ENCODE measurements around the gene GRB10.

Gene GRB10

GRCh38 chr7:50714857-50715256 lies 67.8 kb downstream of the GRB10 start:
- DNase-seq = no peak

DNA sequence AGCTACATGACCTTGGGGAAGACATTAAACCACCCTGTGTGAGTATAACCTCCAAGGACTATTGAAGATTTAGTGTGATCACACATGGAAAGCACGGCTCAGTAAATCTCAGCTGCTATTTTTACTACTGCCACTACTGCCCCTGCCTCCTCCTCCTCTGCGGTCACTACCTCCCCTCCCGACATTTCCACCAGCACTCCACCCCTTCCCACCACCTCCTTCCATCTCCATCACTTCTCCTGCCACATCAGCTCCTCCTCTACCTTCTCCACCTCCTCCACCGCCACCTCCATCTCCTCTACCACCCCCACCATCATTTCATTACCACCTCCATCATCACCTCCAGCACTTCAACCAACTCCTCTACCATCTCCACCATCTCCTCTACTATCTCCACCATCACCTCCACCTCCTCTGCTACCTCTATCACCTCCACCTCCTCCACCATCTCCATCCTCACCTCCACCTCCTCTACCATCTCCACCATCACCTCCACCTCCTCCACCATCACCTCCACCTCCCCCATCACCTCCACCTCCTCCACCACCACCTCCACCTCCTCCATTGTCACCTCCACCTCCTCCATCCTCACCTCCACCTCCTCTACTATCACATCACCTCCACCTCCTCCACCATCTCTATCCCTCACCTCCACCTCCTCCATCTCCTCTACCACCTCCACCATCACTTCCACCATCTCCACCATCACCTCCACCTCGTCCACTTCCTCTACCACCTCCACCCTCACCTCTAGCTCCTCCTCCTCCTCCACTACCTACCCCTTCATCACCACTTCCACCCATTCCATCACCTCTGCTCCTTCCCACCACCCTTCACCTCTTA lies 69.4 kb downstream of the GRB10 start:
- DNase-seq = no peak

GRCh38 chr7:50712252-50713122 lies 70.2 kb downstream of the GRB10 start:
- DNase-seq = no peak

GRCh38 chr7:50711271-50712175 lies 71.2 kb downstream of the GRB10 start:
- DNase-seq = no peak

DNA sequence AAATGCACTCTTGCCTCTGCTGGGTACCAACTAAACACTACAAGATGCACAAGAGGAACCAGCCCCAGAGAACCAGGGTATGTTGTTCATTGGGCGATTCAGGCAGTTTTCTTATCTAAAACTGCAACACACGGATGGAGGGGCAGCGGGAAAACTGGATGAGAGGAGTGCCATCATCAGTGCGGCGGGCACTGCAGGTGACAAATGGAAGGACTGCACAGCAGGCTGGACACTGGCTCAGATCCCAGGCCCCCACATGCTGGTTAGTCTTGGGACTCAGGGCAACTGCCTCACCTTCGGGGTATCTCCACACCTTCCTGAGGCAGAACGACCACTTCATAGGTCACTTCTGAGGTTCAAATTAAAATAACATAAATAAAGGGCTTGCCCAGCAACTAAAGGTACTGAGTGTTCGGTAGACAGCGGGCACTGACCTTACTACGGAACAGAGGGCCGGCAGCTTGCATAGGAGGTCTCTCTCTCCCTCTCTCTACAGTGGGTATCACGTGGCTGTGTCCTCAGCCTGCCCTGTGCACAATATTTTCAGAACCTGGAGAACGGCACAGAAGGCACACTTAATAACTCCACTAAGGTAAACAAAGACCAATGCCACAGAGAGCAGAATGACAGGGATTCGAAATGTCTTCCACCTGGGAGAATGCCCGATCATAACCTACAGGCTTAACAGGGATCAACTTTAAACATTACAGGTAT lies 72.1 kb downstream of the GRB10 start:
- DNase-seq = no peak

GRCh38 chr7:50709151-50709550 lies 73.5 kb downstream of the GRB10 start:
- DNase-seq = no peak

DNA sequence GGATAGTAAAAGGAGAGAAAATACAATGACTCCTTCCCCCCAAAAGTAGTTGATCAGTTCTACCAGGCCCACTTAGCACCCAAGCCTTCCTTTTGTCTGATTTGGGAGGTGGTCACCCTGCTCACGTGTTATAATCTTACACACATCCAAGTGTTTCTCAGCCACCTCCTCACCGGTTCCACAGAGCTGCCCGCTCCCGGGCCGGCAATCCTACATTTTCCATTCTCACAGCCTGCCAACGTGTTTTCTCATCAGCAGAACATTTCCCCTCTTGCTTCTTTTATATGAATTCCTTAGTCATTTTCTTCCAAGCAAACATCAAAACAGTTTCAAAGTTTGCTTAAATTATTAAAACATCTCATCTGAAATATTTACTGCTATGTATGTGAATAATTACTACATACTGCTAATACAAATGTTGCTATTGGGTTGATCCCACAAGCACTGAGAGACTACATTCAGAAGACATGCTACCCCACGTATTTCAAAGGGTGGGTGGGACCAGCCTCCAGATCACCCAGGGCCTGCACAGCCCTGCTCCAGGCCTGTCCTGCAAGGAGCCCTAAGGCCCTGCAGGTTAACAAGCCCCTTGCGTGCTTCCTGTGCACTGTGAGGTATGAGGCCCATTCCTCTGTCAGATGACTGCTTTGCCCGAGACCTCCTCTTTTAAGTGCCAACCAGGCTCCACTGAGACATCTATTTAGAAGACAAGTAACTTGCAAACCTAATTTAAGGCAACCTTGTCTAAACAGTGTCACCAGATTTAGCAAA lies 75.3 kb downstream of the GRB10 start:
- no peak for DNase-seq

- DNase-seq = no peak
Observed at GRCh38 chr7:50706469-50706937, 76.2 kb downstream of the GRB10 start.

DNA sequence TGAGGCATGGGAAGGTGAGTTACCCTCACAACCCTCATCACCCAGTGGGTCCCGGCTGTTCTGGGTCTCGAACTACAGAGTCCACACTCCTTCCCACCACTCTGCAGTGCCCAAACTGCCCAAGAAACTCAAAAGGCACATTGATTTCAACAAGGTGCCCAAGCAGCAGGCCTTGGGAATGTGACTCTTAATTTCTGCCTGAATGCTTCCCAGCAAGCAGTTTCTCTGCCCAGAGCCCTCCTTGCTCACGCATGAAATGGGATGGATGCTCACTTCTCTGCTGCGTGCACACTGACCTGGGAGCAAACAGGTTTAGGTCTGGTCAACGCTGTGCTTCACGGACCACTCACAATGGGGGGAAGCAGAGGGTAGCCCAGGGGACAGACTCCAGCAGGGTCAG lies 77.9 kb downstream of the GRB10 start:
- DNase-seq = no peak

GRCh38 chr7:50703654-50704053 lies 79.0 kb downstream of the GRB10 start:
- DNase-seq = no peak

GRCh38 chr7:50699143-50699542 lies 83.6 kb downstream of the GRB10 start:
- no peak for DNase-seq

GRCh38 chr7:50697748-50698147 lies 84.9 kb downstream of the GRB10 start:
- DNase-seq = no peak

GRCh38 chr7:50696810-50697582 lies 85.7 kb downstream of the GRB10 start:
- DNase-seq = no peak

GRCh38 chr7:50695026-50695425 lies 87.7 kb downstream of the GRB10 start:
- DNase-seq = peak; percentile 42

DNA sequence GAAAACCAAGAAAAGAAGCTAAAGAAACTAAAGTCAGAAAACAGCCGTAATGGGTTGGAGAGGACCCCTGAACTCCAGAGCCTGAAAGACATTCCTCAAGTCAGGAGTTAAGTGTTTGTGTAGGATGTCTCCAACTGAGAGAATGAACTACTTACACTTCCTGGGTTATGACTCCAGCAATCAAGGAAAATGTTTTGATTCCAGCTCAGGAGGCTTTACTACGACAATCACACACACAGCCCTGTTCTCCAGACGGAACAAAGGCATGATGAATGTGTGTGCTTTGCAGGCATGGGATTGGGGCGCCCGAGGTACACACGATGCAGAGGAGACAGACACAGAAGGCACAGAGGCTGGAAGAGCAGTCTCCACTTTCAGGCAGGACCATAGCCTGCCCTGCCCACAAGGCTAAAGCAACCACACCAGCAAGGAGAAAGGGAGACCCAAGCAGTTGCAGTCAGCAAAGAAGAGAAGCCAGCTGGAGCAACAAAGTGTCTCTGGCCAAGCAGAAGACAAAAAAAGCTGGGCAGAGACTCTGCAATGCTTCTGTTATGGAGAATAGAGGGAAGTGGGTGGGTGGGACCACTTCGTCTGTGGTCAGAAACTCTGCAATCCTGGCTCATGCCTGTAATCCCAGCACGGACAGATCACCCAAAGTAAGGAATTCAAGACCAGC lies 89.1 kb downstream of the GRB10 start:
- DNase-seq = no peak

GRCh38 chr7:50690541-50691011 lies 92.1 kb downstream of the GRB10 start:
- no peak for DNase-seq

DNA sequence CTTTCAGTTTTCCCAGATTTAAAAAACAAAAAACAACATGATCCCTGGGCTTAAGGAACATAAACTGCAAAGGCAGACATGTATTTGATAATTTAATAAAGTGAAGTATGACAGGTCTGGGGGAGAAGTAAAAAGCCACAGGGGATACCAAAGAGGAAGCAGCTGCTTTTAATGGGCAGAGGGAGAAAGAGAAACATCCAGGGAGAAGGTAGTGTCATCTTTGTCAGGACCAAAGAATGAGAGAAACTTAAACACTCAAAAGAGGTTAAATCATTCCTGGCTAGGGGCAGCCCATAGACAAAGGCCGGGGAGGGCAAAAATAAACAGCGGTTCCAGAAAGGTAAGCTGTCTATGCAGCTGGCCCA lies 94.5 kb downstream of the GRB10 start:
- DNase-seq = no peak

DNA sequence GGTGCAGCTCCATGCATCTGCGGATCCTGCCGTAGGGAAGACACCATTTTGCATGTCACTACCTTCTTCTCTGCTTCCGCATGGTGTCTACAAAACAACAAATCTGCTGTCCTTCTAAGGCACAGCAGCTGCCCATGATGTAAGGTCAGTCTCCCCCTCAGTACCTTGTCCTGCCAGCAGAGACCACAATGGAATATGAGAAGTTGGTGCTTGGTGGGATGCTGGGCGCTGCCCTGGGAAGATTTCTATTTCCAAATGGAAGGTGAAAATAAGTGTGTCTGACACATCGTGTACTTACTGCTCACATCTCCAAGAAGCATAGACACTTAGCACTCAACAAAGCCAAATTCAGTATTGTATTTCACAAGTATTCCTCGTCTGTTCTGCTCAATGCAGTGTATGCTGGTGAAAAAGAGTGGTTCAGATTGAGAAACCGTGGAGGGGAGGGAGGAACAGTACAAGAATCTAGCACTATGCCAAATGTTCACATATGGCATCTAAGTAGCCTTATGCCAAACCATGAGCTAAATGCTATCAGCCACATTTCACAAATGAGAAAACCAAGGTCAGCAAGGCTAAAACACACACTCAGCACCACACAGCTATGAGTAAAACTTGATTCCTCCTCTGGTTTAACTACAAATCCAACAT lies 95.0 kb downstream of the GRB10 start:
- no peak for DNase-seq

DNA sequence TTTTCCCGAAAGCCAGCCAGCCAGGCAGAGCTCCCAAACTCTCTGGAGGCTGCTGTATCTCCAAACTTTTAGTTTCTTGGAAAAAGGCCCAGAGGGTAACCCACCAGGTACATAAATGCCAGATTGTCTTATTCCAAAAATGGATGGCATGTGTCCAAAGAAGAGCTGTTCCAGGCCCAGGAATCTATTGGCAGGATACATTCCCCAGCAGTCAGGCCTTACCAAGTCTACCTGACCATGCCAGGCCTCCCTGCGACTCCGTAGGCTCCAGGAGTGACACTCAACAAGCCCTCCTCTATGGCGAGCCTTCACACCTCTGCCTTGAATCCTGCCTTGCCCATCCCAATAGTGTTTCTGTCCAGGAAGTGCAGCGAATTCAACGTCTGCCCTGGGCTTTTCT lies 95.6 kb downstream of the GRB10 start:
- DNase-seq = no peak

Measured in suppressor macrophage treated with lipopolysaccharide for 4 hours (primary cell).